ENCODE results near the gene CDAN1.

CDAN1 gene

GRCh38 chr15:42734076-42734672, 2.8 kb downstream of the CDAN1 start:
- DNase-seq (ENCODE audit: low spot score): peak; percentile 50
- in situ Hi-C loops (cut with MboI; ENCODE audit: low pct_unique_long_range_greater_than_20kb, low sequenced_read_pairs, unreplicated experiment): no loop called here
- no peak for TF ChIP-seq CTCF (IDR thresholded peaks at IDR 0.05; ENCODE audit: extremely low read depth, insufficient read depth, missing control alignments)

GRCh38 chr15:42733027-42733426, 3.9 kb downstream of the CDAN1 start:
- in situ Hi-C loops (cut with MboI; ENCODE audit: low pct_unique_long_range_greater_than_20kb, low sequenced_read_pairs, unreplicated experiment): no loop called here
- DNase-seq (ENCODE audit: low spot score): no peak
- no peak for TF ChIP-seq CTCF (IDR thresholded peaks at IDR 0.05; ENCODE audit: extremely low read depth, insufficient read depth, missing control alignments)

- DNase-seq (ENCODE audit: low spot score): peak; percentile 13
- no peak for TF ChIP-seq CTCF (IDR thresholded peaks at IDR 0.05; ENCODE audit: extremely low read depth, insufficient read depth, missing control alignments)
- in situ Hi-C loops (cut with MboI; ENCODE audit: low pct_unique_long_range_greater_than_20kb, low sequenced_read_pairs, unreplicated experiment): no loop called here
Measured at GRCh38 chr15:42732095-42732827, 4.7 kb downstream of the CDAN1 start.

GRCh38 chr15:42731461-42731860, 5.5 kb downstream of the CDAN1 start:
- TF ChIP-seq CTCF (IDR thresholded peaks at IDR 0.05; ENCODE audit: extremely low read depth, insufficient read depth, missing control alignments): no peak
- DNase-seq (ENCODE audit: low spot score): no peak
- in situ Hi-C loops (cut with MboI; ENCODE audit: low pct_unique_long_range_greater_than_20kb, low sequenced_read_pairs, unreplicated experiment): no loop called here

GRCh38 chr15:42730536-42730935, 6.4 kb downstream of the CDAN1 start:
- in situ Hi-C loops (cut with MboI; ENCODE audit: low pct_unique_long_range_greater_than_20kb, low sequenced_read_pairs, unreplicated experiment): no loop called here
- TF ChIP-seq CTCF (IDR thresholded peaks at IDR 0.05; ENCODE audit: extremely low read depth, insufficient read depth, missing control alignments): no peak

GRCh38 chr15:42730135-42730534, 6.8 kb downstream of the CDAN1 start:
- DNase-seq (ENCODE audit: low spot score): peak; percentile 14
- no peak for TF ChIP-seq CTCF (IDR thresholded peaks at IDR 0.05; ENCODE audit: extremely low read depth, insufficient read depth, missing control alignments)
- in situ Hi-C loops (cut with MboI; ENCODE audit: low pct_unique_long_range_greater_than_20kb, low sequenced_read_pairs, unreplicated experiment): no loop called here

More at GRCh38 chr15:42730536-42730935, 6.4 kb downstream of the CDAN1 start:
- no peak for DNase-seq (ENCODE audit: low spot score)

Measured in GM13977 (cell line).